Activated T-cell treated with anti-CD3 and anti-CD28 coated beads, Interleukin-2, amount 50 U/mL, for 24 hours (primary cell): ENCODE measurements around the gene PGA5.

ENCODE experiments used
- DNase-seq: peaks from one replicate; pipeline ENCODE4 v3.0.0-alpha.2; 2020
- H3K27ac Mint-ChIP-seq: 2 replicates; pipeline ENCODE4 v1.8.0; 2020; ENCODE audit warnings: mild to moderate bottlenecking, mixed read lengths
- H3K27me3 Mint-ChIP-seq: 2 replicates; pipeline ENCODE4 v1.8.0; 2020; ENCODE audit warnings: mixed read lengths
- H3K36me3 Mint-ChIP-seq: 2 replicates; pipeline ENCODE4 v1.8.0; 2020; ENCODE audit warnings: low read depth, mixed read lengths
- H3K4me1 Mint-ChIP-seq: 2 replicates; pipeline ENCODE4 v1.8.0; 2020; ENCODE audit warnings: low read depth, mixed read lengths
- H3K4me3 Mint-ChIP-seq: 2 replicates; pipeline ENCODE4 v1.8.0; 2020; ENCODE audit warnings: mild to moderate bottlenecking, moderate library complexity, mixed read lengths
- H3K9me3 Mint-ChIP-seq: 2 replicates; pipeline ENCODE4 v1.8.0; 2020; ENCODE audit warnings: mixed read lengths

Gene PGA5

DNA sequence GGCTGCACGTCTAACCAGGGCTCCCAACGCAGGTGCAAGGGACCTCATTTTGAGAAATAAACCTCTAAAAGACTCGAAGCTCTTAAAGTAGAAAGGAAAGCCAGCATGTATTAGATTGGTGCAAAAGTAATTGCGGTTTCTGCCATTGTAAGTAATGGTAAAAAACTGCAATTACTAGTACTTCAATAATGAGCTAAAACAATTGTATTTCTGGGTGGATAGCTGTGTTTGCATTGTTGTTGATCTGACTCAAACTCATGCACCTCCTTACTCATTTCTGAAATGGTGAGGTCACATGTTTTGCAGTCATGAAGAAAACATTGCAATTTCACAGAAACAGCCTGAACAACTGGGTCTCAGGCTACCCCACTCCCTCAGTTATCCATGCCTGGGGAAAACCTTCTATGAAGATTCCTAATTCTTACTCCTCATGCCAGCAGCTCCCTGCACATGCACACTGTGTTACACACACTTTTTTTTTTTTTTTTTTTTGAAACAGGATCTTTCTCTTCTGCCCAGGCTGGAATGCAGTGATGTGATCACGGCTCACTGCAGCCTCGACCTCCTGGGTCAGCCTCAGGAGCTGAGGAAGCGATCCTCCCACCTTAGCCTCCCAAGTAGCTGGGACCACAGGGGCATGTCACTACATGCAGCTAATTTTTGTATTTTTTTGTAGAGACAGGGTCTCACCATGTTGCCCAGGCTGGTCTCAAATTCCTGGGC, 29.5 kb downstream of the PGA5 start:
- H3K4me3 Mint-ChIP-seq, result no peak overlapping the region
- H3K36me3 Mint-ChIP-seq, result peaks cover 17% of the 10 kb centered on the region
- peaks cover 2% of the 10 kb centered on the region for H3K27me3 Mint-ChIP-seq
- H3K27ac Mint-ChIP-seq, result no peak overlapping the region
- H3K9me3 Mint-ChIP-seq, result no peaks in the 10 kb centered on the region
- no peak for DNase-seq
- H3K4me1 Mint-ChIP-seq, result peaks cover 2% of the 10 kb centered on the region

DNA sequence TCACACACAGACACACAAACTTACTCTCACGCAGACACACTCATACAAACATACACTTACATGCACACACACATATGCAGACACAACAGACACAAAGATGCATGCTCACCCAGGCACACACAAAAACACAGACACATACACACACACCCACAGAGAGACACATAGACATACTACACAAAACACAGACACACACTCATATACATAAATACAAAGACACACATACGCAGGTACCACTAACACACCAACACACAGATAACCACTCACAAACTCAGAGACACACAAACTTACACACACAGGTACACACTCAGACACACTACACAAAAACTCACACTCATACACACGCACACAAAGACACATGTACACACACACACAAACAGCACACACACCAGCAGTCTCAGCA, 31.8 kb downstream of the PGA5 start:
- peaks cover 2% of the 10 kb centered on the region for H3K4me1 Mint-ChIP-seq
- H3K4me3 Mint-ChIP-seq, result no peak overlapping the region
- peaks cover 2% of the 10 kb centered on the region for H3K27me3 Mint-ChIP-seq
- H3K36me3 Mint-ChIP-seq, result peaks cover 22% of the 10 kb centered on the region
- H3K27ac Mint-ChIP-seq, result no peak overlapping the region
- DNase-seq, result no peak
- H3K9me3 Mint-ChIP-seq, result no peaks in the 10 kb centered on the region

DNA sequence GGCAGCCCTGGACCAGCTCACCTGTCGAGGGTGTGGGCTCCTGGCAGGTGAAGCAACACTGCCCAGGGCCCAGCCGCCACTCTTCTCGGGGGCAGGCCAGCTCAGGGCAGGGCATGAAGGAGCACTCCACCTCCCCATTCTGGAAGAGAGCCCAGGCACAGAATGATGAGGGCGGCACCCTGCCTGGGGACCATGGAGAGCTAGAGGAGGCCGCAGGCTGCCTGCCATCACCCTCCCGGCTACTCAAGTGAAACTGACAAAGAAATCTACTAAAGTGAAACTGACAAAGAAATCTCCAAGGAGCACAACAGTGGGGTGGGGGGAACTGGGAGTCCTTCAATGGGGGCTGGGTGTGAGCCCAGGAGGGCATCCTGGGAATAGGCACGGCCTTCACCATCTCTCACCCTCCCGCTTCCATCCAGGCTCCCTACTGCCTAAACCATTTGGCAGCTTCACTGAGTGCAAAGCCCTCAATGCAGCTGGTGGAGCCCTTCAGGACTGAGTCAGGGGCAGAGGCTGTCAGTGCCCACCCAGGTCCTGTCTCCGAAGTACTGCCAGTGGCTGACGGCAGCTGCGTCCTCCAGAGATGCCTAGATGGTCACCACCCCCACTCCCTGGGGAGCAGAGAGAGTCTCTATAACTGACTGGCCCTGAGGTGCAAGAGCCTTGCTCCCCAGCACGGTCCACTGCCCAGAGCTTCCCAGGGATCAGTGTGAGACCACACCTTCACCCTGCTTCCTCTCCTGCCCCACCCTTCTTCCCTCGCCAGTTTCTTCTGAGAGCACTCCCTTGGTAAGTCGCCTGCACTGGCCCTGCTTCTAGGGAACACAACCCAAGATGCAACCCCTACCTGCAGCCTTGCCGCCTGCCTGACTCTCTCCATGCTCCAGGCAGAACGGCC, 32.5 kb downstream of the PGA5 start:
- Mint-ChIP-seq H3K9me3 (no peaks in the 10 kb centered on the region), H3K27me3 (peaks cover 2% of the 10 kb centered on the region), H3K4me3 (no peak overlapping the region), H3K27ac (no peak overlapping the region), H3K36me3 (peaks cover 29% of the 10 kb centered on the region), H3K4me1 (peaks cover 2% of the 10 kb centered on the region)
- DNase-seq, result no peak

DNA sequence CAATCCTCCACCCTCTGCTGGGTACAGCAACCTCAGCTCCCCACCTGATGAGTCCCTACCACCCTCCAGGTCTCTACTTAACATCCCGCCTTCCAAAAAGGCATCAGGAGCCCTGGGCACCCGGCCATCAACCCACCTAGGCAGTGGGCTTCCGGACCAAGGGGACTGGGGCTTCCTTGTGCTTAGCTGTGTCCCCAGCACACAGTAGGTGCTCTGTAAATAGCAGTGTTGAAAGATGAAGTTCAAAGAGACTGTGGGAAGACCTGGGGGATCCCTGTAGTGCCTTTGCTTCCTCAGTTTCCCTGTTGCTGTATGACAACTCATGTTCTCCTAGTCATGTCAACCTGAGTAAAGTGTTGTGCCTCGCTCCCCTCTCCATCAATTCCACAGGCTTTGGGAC, 33.1 kb downstream of the PGA5 start:
- no peak overlapping the region for H3K27ac Mint-ChIP-seq
- no peak for DNase-seq
- H3K4me1 Mint-ChIP-seq, result peaks cover 2% of the 10 kb centered on the region
- H3K27me3 Mint-ChIP-seq, result peaks cover 2% of the 10 kb centered on the region
- H3K36me3 Mint-ChIP-seq, result peaks cover 33% of the 10 kb centered on the region
- H3K4me3 Mint-ChIP-seq, result no peak overlapping the region
- no peaks in the 10 kb centered on the region for H3K9me3 Mint-ChIP-seq

DNA sequence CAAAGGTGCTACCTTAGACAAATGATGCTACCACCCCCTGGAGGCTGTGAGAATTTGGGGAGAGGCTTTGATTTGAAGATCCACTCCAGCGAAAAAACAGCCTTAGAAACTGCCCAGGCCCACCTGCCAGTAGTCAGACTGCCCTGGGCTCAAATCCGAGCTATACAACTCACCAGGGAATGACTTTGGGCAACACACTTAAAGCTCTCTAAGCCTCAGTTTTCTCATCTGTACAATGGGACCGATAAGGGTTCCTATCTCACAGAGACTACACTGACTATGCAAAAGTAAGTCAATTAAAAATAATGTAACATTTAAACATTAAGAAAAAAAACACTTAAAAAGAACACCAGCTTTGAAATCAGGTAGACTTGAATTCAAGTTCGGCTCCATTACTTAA, 34.2 kb downstream of the PGA5 start:
- Mint-ChIP-seq H3K4me1 (peaks cover 2% of the 10 kb centered on the region), H3K27ac (no peak overlapping the region), H3K27me3 (peaks cover 2% of the 10 kb centered on the region), H3K36me3 (peaks cover 40% of the 10 kb centered on the region), H3K4me3 (no peak overlapping the region), H3K9me3 (no peaks in the 10 kb centered on the region)
- DNase-seq, result no peak

DNA sequence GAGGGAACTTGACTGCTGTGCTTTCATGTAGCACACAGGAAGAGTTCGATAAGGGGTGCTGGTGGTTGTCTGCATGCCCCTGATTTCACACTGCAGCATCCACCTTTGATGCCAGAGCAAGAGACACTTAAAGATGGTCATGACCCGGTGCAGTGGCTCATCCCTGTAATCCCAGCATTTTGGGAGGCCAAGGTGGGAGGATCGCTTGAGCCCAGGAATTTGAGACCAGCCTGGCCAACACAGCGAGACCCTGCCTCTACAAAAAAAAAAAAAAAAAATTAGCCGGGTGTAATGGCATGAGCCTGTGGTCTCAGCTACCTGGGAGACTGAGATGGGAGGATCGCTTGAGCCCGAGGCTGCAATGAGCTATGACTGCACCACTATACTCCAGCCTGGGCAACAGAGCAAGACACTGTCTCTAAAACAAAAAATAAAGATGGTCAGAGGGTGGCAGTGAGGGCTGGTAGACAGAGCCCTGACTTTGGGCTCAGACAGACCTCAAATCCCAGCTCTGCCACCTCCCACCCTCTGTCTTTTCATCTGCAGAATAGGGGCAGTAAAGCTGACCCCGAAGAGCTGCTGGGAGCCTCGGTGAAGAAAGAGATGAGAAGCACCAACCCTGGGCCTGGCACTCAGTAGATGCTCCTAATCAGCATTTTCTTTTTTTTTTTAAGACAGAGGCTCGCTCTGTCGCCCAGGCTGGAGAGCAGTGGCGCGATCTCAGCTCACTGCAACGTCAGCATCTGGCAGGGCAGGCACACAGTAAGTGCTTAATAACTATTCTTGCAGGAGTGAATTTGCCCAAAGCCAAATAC, 36.4 kb downstream of the PGA5 start:
- no peak for DNase-seq
- no peak overlapping the region for H3K4me3 Mint-ChIP-seq
- H3K36me3 Mint-ChIP-seq, result peaks cover 54% of the 10 kb centered on the region
- no peaks in the 10 kb centered on the region for H3K4me1 Mint-ChIP-seq
- H3K27ac Mint-ChIP-seq, result no peak overlapping the region
- no peaks in the 10 kb centered on the region for H3K9me3 Mint-ChIP-seq
- peaks cover 2% of the 10 kb centered on the region for H3K27me3 Mint-ChIP-seq

DNA sequence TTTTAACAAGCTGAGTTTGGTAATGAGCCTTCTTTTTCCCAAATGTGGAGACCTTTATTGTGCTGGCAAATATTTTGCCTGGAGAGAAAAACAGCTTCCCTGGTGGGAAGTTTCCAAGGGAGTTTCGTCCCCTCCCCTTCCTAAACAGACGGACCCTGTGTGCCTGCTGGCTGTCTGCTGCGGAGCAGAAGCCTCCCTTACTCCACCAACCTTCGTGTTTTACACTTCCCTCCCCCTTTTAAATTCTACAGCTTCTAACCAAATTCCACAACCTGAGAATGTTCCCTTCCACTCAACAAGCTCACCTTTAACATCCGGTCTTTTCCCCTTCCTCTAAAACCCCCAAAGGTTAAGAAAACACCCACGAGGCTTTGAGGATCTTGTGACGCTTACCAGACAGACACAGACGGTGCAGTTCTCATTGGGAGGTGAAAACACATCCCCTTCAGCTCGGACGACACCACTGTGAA, 37.1 kb downstream of the PGA5 start:
- Mint-ChIP-seq H3K27ac (no peak overlapping the region), H3K27me3 (peaks cover 2% of the 10 kb centered on the region), H3K4me3 (no peak overlapping the region)

DNA sequence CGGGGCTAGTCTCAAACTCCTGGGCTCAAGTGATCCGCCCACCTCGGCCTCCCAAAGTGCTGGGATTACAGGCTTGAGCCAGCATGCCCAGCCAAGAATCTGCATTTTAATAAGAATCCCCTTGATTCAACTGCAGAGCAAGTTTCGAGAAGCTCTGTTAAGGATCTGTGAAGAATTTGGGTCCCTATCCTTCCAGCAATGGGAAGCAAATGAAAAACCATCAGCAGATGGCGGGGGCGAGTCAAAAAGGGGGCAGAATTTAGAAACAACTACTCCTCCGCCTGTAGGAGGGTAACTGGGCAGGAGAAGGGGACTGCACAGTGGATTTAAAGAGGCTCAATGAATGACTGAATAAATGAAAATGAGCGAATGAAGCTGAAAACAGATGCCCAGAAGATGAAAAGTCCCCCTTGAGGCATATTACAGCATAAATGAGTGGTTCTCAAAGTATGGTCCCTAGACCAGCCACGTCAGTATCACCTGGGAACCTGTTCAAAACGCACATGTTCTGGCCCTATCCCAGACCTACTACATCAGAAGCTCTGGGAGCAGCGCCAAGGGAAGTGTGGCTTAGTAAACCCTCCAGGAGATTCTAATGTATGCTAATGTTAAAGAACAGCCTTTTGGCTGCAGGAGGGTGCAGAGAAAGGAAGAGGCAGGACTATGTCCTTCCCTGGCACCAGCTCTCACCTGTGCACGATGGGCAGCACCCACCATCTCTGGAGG, 39.1 kb downstream of the PGA5 start:
- H3K27me3 Mint-ChIP-seq, result no peaks in the 10 kb centered on the region
- peaks cover 59% of the 10 kb centered on the region for H3K36me3 Mint-ChIP-seq
- no peak for DNase-seq
- H3K27ac Mint-ChIP-seq, result no peak overlapping the region
- no peak overlapping the region for H3K4me3 Mint-ChIP-seq
- H3K4me1 Mint-ChIP-seq, result no peaks in the 10 kb centered on the region
- no peaks in the 10 kb centered on the region for H3K9me3 Mint-ChIP-seq

More for the DNA sequence above, 37.1 kb downstream of the PGA5 start:
- Mint-ChIP-seq H3K4me1 (no peaks in the 10 kb centered on the region), H3K9me3 (no peaks in the 10 kb centered on the region), H3K36me3 (peaks cover 57% of the 10 kb centered on the region)
- DNase-seq, result no peak

DNA sequence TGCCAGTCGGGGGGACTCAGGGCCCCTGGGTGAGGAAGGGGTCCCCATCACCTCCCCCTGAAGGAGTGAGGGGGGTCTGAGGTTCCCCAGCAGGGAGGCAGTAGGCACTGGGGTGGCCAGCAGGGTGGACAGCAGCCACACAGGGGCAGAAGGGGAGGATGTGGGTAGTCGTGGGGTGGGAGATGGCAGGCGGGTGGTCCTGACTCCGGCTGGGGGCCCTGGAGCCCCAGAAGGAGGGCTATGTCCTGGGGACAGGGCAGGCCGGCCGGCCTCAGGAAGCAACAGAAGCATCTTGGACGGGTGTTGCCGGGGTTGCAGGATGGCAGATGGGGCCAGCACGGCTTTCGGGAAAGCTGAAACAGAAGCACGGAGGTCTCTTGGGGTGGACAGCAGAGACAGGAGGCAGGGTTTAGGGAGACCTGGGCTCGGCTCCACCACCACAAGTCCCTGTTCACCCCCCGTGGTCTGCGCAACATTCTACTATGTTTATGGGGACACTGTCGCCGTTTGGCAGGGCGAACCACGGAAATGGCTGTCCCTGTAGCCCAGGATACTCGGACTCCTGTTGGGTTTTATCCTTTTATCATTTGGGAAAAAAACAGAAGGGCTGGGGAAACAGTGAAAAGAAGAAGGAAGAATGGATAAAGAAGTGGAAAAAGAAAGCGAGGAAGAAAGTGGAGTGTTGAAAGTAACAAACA, 40.1 kb downstream of the PGA5 start:
- H3K27me3 Mint-ChIP-seq, result no peaks in the 10 kb centered on the region
- H3K27ac Mint-ChIP-seq, result no peak overlapping the region
- H3K4me1 Mint-ChIP-seq, result no peaks in the 10 kb centered on the region
- H3K9me3 Mint-ChIP-seq, result no peaks in the 10 kb centered on the region
- no peak for DNase-seq
- no peak overlapping the region for H3K4me3 Mint-ChIP-seq
- H3K36me3 Mint-ChIP-seq, result peaks cover 66% of the 10 kb centered on the region

DNA sequence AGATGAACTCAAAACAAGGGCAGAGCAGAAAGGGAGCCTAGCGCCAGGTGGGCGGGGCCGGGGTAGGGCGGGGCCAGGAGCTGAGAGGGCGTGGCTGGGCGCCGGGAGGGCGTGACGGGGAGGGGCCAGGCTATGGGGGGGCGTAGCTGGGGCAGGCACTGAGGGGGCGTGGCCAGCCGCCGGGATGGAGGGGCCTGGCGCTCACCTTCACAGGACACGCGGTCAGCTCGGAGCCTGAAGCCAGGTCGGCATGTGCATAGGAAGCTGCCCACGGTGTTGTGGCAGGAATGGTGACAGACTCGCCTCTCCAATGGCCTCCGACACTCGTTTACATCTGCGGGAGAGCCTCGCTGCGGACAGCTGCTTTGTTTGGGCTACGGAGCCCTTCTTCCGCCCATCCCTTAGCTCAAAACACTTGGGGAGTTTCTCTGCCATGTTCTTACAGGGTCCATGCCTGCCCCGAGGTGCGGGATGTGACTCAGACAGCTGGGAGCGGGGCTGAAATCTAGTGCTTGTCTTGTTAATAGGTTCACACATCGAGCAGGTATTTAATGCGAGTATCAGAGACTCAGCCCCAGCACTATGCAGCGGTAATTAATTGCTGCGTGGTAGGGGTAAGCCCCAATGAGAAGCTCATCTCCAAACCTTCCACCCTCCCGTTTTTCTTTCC, 40.7 kb downstream of the PGA5 start:
- Mint-ChIP-seq H3K36me3 (peaks cover 70% of the 10 kb centered on the region), H3K27ac (no peak overlapping the region), H3K9me3 (no peaks in the 10 kb centered on the region), H3K4me3 (no peak overlapping the region), H3K4me1 (no peaks in the 10 kb centered on the region), H3K27me3 (no peaks in the 10 kb centered on the region)
- peak; percentile 65 for DNase-seq

DNA sequence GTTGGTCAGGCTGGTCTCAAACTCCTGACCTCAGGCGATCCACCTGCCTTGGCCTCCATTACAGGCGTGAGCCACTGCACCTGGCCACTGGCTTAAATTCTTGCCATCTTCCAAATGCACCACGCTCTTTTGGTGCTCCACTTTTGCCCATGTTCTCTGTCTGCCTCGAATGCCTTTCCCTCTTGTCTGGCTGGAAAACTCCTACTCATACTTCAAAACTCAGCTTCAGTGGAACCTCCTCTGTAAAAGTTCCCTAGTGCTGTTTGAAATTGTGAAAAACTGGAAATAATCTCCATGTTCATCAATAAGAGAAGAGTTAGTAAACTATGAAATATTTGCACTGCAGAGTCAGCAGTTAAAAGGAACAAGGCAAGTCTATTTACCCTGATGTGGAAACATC, 42.6 kb downstream of the PGA5 start:
- Mint-ChIP-seq H3K4me3 (no peak overlapping the region), H3K4me1 (no peaks in the 10 kb centered on the region), H3K36me3 (peaks cover 71% of the 10 kb centered on the region), H3K9me3 (no peaks in the 10 kb centered on the region), H3K27me3 (no peaks in the 10 kb centered on the region), H3K27ac (no peak overlapping the region)
- DNase-seq, result no peak

DNA sequence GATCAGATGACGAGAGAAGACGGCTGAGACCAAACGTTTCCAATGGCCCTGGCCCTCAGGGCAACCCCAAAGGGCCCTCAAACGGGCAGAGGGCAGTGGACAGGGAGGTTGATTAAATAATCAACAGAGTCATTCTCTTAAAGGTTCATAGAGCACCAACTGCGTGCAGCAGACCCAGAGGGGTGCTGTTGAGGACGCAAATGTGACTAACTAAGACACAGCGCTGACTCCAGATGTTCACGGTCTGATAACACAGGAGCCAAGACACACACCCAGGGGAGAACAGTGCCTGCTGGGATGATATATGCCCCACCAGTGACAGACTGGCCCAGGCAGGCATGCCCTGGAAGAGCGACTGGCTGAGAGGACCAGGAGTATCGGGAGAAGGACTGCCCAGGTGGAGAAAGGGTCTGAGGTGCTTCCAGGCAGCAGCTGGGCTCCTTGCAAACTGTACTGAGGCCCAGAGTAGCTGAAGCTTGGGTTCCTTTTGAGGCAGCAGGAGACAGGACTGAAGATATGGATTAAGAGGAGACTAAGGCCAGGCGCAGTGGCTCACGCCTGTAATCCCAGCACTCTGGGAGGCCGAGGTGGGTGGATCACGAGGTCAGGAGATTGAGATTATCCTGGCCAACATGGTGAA, 46.5 kb downstream of the PGA5 start:
- no peak for DNase-seq
- Mint-ChIP-seq H3K36me3 (peaks cover 53% of the 10 kb centered on the region), H3K27me3 (peaks cover 15% of the 10 kb centered on the region), H3K27ac (no peak overlapping the region), H3K4me1 (peaks cover 2% of the 10 kb centered on the region), H3K9me3 (no peaks in the 10 kb centered on the region), H3K4me3 (no peak overlapping the region)
